Right lobe of liver (tissue), 6 donors: ENCODE data around the gene SP6. TPM values are rescaled to one million over a fixed set of nuclear protein-coding genes. Genes with fewer than 3 reads are reported as not detected.

Source experiments
- ATAC-seq, 4 donors: fragments of 200-7000 bp; cut with Tn5 transposase; one replicate each; pipeline ENCODE4 v1.9.1; 2020; ENCODE audit warnings: mild to moderate bottlenecking in 4 of 4, moderate library complexity in 4 of 4
- DNase-seq, 3 donors: peaks; one replicate each; pipeline ENCODE4 v3.0.0-alpha.2; 2020
- H3K27ac ChIP-seq, 3 donors: fragments of 200-600 bp; one replicate each; pipeline ENCODE4 v1.8.0; 2022
- H3K27me3 ChIP-seq, 2 donors: fragments of 200-600 bp; one replicate each; pipeline ENCODE4 v1.8.0; 2022
- H3K36me3 ChIP-seq, 4 donors: fragments of 200-600 bp; sonication (generic) in 1 of 4; one replicate each; pipeline versions ENCODE4 v1.5.1 to v1.8.0; 2017 to 2022; ENCODE audit warnings: control low read depth in 1 of 4
- H3K4me1 ChIP-seq, 4 donors: fragments of 200-600 bp; sonication (generic) in 1 of 4; one replicate each; pipeline versions ENCODE4 v1.5.1 to v1.8.0; 2017 to 2022; ENCODE audit warnings: control low read depth in 1 of 4
- H3K4me3 ChIP-seq, 3 donors: fragments of 200-600 bp; one replicate each; pipeline ENCODE4 v1.8.0; 2022
- H3K9me3 ChIP-seq, 4 donors: fragments of 200-600 bp; sonication (generic) in 1 of 4; one replicate each; pipeline versions ENCODE4 v1.5.1 to v1.8.0; 2017 to 2022; ENCODE audit warnings: control low read depth in 1 of 4
- CTCF ChIP-seq, 4 donors: fragments of 200-600 bp in 3 of 4; fragments of 450-650 bp in 1 of 4; IDR thresholded peaks; one replicate each; pipeline versions ENCODE4 v1.5.1 to v1.8.0; 2016 to 2022; ENCODE audit warnings: antibody characterized with exemption in 4 of 4, mild to moderate bottlenecking in 2 of 4
- POLR2A ChIP-seq: fragments of 450-650 bp; IDR thresholded peaks from one replicate; pipeline ENCODE4 v1.6.1; 2017; ENCODE audit warnings: antibody characterized with exemption, mild to moderate bottlenecking
- WGBS: methylation state at CpG from one replicate; pipeline ENCODE4 v1.1.6; 2018; ENCODE audit warnings: low coverage, low lambda C conversion rate; ENCODE audit not compliant: insufficient coverage; ENCODE audit errors: missing lambda C conversion rate; 5-methylcytosine and 5-hydroxymethylcytosine counted together
- intact Hi-C, 2 donors: fragments of 100-400 bp; cut with DNase I; formaldehyde crosslinking; loops; one replicate each; pipeline versions ENCODE4 v1.11.2 to v1.14.1; 2022
- total RNA-seq, 6 experiments: library from RNA; depleted of rRNA in 2 of 6; stranded (reverse); fragments of >200 nt in 2 of 6; fragmentation: NEBNext Ultra II Directional in 3 of 6; extraction: Animal tissue kit (Norgen Biotek cat#: 25700) in 3 of 6; gene quantifications; one replicate each; pipeline versions ENCODE4 v1.1.0 to v1.2.4, GENCODE V29; 2016 to 2023
- donor health status: DM: no; HTN: yes; CAD: no.
- donor health status: DM: no; HTN: no; CAD: no.
- donor health status: DM: no; HTN: no; CAD: no.
- donor health status: DM: no; HTN: yes; CAD: no.
- donor health status: DM: no; HTN: yes; CAD: no.

Gene SP6
- total RNA-seq, 6 experiments from 2014 or later, result 0.09 to 0.12 (median 0.11) TPM; not detected in 3

- H3K27me3 ChIP-seq, result no peaks in the 10 kb centered on the region
- DNase-seq (no peak), ATAC-seq (no peak)
- TF ChIP-seq POLR2A (no peak), CTCF (IDR thresholded peaks at IDR 0.05) (no peak)
- intact Hi-C loops, result no loop called here
- no peak overlapping the region for H3K4me3 ChIP-seq
- H3K36me3 ChIP-seq, result peaks cover 8 to 38% (median 18%) of the 10 kb centered on the region in 4 donors
- H3K4me1 ChIP-seq, result no peaks in the 10 kb centered on the region
- H3K27ac ChIP-seq, result no peak overlapping the region
- no peaks in the 10 kb centered on the region for H3K9me3 ChIP-seq
- WGBS, result 100% methylated on average over 1 of the region's 4 CpGs
Measured at GRCh38 chr17:47822785-47823184, 28.2 kb downstream of the SP6 start.

- Histone ChIP-seq H3K4me1 (no peaks in the 10 kb centered on the region), H3K4me3 (peak within 1 kb of the TSS; percentile 43 to 53 (median 45)), H3K27ac (no peak within 1 kb of the TSS), H3K36me3 (peaks cover 3 to 27% (median 12%) of the 10 kb centered on the region in 4 donors), H3K9me3 (no peaks in the 10 kb centered on the region), H3K27me3 (no peaks in the 10 kb centered on the region)
- DNase-seq (peak in 2 of 3 donors; percentile 70), ATAC-seq (peak; percentile 77 to 92 (median 88))
- TF ChIP-seq POLR2A (no peak), CTCF (IDR thresholded peaks at IDR 0.05) (peak in 2 of 4 donors; percentile 8 to 10)
- 3% methylated on average over 9 of the region's 21 CpGs for WGBS
- intact Hi-C loops, result no loop called here
Measured at GRCh38 chr17:47821424-47822391, 29.3 kb downstream of the SP6 start, which contains the start of gene OSBPL7. Gene OSBPL7 (minus strand): TSS chr17:47821794. CDS start chr17:47820278, 1,516 bp downstream.

- 0% methylated on average over 2 of the region's 4 CpGs for WGBS
- intact Hi-C loops, result no loop called here
- Histone ChIP-seq H3K36me3 (peaks cover 0 to 21% (median 8%) of the 10 kb centered on the region in 4 donors), H3K4me3 (peak overlapping the region; percentile 43 to 53 (median 45)), H3K4me1 (no peaks in the 10 kb centered on the region), H3K27me3 (no peaks in the 10 kb centered on the region), H3K9me3 (no peaks in the 10 kb centered on the region), H3K27ac (no peak overlapping the region)
- DNase-seq (no peak), ATAC-seq (peak in 1 of 4 donors; percentile 9)
- TF ChIP-seq POLR2A (no peak), CTCF (IDR thresholded peaks at IDR 0.05) (no peak)
Measured at GRCh38 chr17:47821031-47821423, 29.9 kb downstream of the SP6 start.

GRCh38 chr17:47820033-47820789, 30.8 kb downstream of the SP6 start:
- Histone ChIP-seq H3K27ac (no peak overlapping the region), H3K27me3 (no peaks in the 10 kb centered on the region), H3K4me1 (no peaks in the 10 kb centered on the region), H3K36me3 (peaks cover 0 to 15% (median 6%) of the 10 kb centered on the region in 4 donors), H3K9me3 (no peaks in the 10 kb centered on the region), H3K4me3 (no peak overlapping the region)
- intact Hi-C loops, result no loop called here
- no peak for DNase-seq
- 46% methylated on average over 3 of the region's 12 CpGs for WGBS
- TF ChIP-seq POLR2A, result no peak
- no peak for TF ChIP-seq CTCF (IDR thresholded peaks at IDR 0.05)
- ATAC-seq, result no peak
